Cerebellar cortex (tissue), 1 donor: ENCODE results near the gene CYTH4.
"Not testable (repeated sequence)": the region's sequence is repeated elsewhere in the genome, so short reads cannot be mapped to it uniquely, and the experiment has no call there.

Source experiments
- DNase-seq: peaks from one replicate; pipeline ENCODE4 v3.0.0-alpha.2; 2015; ENCODE audit warnings: low spot score

CYTH4 gene, protein sequence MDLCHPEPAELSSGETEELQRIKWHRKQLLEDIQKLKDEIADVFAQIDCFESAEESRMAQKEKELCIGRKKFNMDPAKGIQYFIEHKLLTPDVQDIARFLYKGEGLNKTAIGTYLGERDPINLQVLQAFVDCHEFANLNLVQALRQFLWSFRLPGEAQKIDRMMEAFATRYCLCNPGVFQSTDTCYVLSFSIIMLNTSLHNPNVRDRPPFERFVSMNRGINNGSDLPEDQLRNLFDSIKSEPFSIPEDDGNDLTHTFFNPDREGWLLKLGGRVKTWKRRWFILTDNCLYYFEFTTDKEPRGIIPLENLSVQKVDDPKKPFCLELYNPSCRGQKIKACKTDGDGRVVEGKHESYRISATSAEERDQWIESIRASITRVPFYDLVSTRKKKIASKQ

DNA sequence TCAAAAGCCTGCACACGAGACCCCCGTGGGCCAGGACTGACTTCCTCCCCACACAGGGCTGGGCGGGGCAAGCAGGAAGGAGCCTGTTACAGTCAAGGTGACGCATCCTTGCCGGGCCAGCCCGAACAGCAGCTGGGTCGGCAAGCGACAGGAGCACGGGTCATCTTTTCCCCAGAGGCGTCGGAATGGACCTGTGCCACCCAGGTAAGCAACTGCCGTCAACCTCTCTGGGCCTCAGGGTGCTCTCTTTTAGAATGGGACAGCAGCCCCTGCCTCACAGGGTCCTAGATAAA is at the start of gene CYTH4:
Gene CYTH4, plus strand, starts transcription at position 124 of the 293 bp plus-strand sequence. Its CDS starts 62 bp downstream, at position 186.
- no peak for DNase-seq

DNA sequence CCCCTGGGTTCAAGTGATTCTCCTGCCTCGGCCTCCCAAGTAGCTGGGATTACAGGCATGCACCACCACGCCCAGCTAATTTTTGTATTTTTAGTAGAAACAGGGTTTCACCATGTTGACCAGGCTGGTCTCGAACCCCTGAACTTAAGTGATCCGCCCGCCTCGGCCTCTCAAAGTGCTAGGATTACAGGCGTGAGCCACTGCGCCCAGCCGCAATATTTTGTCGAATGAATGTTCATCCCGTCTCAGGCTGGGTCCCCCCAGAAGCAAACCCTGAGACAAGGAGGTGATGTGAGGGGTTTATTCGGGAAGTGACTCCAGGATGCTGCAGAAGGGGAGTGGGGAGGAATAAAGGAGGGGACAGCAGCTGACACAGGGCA is 48.9 kb upstream of the CYTH4 start:
- not testable (repeated sequence) for DNase-seq

DNA sequence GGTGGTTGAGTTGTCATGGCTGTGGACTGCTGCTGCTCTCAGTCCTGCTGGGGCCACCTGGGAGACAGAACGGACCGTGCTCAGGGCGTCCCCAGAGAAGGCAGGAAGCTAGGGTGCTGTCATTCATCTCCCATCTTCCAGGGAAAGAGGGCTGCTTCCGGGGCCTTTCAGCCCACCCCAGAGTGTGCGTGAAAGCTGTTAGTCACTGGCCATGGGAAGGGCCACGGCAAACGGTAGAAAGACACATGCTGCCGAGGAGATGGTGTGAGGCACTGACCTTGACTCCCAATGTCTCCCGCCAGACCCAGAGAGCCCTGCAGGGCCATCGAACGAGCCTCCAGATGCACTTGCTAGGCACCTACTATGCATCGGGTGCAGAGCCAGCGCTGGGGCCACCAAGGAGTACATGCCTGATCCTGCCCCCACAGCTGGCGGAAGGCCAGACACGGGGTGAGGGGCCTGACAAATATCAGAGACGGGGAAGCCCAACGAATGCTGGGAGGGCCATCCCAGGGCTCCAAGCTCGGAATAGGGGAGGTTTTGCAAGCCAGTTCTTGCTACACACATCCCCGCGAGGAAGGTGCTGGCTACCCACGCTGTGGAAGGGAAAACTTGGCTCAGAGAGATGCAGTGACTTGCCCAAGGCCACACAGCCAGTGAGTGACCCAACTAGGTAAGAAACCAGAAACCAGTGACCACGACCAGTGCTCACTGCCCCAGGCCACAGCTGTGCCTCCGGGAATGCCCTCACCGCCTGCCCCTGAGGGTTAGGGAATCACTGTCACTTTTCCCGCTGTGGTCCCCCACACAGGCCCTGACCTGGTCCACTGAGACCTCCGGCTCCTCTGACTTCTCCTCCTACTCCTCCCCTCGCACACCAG is 48.3 kb upstream of the CYTH4 start:
- no peak for DNase-seq

DNA sequence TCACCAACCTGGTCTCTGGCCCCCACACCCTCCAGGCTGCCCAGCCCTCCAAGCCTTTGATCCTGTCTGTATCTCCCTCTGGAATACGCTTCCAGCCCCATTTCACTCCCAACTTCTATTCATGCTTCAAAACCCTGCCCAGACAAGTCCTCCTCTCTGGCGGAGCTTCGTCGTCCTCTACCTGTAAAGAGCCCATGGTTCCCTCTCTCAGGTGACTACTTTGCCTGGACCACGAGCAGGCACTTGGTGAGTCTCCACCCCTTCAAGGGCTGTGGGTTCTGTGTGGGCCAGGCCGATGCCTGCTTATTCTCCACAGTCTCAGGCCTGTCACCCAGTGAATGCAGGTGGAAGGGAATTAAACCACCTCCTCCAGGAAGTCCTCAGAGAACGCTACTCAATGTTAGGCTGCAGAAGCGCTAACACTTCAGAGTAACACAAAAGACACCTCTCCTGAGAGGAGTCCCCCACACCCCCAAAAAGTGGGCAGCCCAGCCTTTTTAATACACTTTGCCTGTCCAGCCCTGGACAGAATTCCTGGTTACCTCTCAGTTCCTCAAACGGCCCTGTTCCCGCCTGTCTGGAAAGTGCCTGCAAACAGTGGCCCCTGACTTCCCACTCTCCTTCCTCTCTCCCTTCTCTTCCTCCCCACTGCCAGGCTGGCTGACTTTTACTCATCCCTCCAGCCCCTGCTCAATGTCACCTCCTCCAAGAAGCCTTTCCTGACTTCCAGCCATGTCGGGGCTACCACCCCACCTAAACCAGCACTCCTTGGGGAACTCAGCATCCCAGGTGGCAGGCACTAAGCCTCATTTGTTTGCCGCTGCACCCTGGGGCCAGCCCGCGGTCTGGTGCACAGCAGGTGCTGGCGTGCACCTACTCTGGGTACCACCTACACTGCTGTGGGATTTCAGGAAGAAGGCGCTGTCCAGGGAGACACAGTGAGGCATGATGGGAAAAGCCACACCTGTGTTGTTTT is 47.3 kb upstream of the CYTH4 start:
- no peak for DNase-seq

DNA sequence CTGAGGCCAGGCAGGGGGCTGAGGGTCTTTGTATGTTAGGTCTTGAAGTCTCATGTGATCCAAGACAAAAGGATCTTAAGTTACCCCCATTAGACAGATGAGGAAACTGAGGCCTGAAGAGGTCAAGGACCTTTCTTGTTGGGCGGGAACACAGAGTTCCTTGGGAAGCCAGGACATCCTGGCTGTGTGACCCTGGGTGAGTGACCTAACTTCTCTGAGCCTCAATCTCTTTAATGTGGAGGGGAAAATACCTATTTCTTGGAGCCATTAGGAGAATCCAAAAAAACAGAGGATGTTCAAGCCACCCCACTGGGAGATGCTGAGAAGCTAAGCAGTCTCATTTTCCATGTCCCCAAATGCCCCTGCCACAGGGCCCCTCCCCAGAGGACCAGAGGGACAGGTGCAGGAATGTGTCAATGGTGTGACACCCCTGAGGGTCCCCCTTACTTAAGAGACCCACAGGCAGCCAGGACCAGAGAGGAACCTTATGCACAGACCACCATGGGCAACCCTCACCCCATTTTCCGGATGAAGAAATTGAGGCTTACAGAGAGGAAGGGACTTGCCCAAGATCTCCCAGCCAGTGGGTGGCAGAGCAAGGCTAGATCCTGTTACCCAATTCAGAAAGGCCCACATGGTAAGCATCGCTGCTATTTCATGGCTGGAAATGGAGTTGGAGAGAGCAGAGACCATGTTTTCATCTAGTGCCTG is 46.3 kb upstream of the CYTH4 start:
- no peak for DNase-seq

DNA sequence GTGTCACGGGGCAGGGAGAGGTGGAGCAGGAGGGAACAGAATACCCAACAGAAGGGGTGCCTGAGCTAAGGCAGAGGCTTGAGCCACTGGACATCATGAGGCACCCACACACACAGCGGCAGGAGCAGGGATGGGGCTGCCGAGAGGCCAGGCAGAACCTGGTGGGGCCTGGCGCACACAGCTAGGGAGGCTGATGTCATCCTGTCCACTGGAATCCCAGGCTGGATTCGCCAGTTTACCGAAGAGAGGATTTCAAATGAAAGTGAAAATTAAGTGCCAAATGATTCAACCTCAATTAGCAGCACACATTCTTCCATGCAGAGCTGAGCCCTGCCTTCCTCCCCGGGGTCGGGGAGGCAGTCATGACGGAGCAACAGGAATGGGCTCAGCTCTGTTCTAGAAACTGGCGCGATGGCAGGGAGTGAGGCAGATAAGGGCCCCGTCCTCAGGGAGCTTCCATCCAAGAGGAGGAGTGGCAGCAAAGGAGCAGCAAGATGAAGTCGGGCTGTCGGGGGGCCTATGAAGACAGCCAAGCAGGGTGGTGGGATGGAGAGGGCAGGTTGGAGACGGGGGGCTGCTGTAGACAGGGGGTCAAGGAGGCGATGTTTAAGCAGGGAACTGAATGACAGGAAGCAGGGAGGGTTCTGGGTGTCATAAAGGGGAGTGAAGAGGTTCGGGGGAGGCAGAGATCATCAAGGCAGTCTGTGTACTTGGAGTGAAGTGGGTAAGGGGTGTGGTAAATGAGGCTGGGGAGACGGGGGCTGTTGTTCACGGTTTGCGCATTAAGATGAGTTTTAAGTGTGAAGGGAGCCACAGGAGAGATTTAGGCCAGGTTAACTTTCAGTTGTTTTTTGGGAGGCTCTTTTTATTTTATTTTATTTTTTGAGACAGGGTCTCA is 44.7 kb upstream of the CYTH4 start:
- DNase-seq = no peak

DNA sequence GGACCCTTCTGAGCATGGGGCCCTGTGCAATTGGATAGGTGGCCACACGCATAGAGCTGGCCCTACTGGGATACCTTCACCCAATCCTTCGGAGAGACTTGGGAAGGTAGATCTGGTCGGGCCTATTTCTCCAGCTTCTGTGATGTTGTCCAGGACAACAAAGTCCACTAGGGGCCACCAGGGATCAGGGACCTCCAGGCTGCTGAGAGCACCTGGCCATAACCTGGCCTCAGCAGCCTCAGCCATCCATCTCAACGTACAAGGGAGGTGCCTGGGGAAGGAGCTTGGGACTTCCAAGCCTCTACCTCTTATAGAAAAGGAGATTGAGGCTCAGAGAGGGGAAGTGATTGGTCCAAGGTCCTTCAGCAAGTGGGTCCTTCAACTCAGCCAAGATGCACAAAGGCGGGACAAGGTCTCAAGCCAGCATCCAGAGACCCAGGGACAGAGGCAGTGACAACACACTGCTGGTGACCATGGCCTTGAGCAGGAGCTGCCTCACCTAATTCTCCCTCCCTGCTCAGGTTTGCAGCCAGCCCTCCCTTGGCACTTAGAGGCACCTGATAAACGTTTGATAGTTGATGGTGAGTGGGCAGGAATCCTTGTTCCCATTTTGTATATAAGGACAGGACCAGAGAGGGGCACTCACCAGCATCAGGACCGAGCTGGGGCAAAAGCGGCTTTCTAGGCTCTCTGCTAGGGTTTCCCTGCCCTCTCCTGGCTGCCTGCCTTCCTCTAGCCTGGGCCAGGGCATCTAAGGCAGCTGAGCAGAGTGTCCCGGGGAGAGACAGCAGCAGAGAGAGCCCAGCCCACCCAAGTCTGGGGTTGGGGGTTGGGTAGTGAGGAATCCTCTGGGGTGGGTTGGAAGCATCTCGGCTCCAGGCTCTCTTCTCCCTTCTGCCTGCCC is 42.7 kb upstream of the CYTH4 start:
- DNase-seq = no peak

DNA sequence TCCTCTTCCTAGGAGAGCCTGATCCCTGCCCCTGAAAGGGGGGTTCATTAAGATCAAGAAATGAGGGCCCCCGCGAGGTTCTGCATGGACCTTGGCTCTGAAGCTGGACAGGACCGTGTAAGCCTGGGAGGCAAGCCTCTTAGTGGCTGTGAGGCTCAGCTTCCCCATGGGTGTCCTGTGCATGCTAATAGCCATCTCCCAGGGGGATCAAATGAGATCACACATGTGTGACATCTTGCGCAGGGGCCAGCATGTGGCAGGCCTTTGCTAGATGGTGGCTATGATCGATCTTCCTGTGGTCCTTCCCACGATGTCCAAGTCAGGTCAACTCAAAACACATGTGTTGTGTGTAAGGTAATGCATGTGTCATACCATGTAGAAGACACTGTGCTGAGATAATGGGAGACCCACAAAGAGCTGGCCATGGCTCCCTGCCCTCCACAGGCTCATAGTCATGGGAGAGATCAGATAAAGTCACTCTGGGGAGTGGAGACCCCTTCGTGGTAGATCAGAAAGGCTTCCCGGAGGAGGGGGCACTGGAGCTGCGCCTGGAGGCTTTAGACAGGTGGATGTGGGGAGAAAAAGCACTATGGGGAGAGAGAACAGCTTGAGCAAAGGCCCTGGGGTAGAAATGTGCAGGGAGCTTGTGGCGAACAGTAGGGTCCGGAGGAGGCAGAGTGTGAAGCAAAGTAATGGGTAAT is 41.9 kb upstream of the CYTH4 start:
- no peak for DNase-seq

DNA sequence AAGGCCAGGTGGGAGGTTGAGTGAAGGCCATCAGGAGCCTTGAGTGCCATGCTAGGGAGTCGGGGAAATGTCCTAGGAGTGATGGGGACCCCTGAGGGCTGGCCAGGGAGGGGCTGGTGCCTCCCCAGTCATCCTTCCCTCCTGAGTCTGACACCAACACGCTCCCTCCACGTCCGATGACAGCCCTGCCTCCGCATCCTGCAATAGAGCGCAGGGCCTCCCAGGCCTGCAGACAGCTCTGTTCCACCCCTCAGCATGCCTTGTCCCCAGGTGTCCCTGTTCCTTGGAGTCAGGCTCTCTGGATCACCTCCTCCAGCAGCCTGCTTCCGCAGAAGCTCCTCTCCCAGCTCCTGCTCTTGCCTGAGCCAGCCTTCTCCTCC is 41.4 kb upstream of the CYTH4 start:
- DNase-seq = no peak

DNA sequence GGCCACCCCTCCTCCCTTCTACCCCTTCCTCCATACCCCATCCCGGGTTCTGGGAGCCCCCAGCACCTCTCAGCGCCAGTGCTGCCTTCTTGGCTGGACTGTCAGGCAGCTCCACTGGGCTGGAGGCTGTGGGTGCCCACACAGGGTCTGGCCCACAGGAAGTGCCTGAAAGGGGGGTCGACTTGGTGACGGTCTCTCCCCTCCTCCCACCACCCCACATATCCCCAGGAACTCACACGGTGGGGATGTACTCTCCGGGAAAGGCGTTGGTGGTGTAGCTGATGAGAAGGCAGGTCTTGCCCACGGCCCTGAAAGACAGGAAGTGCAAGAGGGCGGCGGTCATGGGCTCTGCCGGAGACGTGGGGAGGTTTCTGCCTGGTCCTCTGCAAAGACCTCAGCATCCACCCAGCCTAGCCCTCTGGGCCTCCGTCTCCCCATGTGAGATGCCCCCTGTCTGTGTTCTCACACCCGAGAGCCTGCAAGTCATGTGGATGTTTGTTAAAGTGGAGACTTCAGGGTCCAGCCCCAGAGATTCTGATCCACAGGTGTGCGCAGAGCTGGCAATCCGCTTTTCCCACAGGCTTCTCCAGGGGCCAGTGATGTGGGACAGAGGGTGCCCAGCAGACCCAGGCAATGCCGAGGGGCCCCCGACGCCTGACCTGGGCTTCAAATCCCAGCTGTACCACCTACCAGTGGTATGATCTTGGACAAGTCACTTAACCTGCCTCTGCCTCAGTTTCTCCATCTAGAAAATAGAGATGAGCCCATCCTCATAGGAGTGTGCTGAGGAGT is 40.8 kb upstream of the CYTH4 start:
- DNase-seq = no peak

DNA sequence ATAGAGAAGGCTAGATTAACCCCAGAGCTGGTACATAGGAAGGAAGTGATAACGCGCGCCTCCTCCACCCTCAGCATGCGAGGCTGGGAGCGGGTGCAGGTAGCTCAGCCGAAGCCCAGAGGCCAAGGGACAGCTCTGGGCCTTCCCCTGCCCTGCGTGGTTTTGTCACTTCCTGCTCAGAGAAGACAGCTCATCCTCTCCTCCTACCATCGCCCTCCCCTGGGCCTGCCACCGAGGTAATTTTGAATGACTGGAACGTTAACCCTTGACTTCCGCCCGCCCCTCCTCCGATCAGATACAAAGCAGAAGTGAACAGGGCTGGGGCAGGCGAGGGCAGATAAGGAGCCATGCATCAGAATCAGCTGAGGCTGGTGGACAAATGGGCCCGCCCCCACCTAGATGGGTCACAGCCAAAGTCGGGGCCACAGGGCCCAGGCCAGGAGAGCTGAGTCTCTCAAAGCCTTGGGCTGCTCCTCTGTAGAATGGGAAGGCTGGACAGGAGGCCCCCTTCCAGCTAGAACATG is 39.9 kb upstream of the CYTH4 start:
- no peak for DNase-seq

DNA sequence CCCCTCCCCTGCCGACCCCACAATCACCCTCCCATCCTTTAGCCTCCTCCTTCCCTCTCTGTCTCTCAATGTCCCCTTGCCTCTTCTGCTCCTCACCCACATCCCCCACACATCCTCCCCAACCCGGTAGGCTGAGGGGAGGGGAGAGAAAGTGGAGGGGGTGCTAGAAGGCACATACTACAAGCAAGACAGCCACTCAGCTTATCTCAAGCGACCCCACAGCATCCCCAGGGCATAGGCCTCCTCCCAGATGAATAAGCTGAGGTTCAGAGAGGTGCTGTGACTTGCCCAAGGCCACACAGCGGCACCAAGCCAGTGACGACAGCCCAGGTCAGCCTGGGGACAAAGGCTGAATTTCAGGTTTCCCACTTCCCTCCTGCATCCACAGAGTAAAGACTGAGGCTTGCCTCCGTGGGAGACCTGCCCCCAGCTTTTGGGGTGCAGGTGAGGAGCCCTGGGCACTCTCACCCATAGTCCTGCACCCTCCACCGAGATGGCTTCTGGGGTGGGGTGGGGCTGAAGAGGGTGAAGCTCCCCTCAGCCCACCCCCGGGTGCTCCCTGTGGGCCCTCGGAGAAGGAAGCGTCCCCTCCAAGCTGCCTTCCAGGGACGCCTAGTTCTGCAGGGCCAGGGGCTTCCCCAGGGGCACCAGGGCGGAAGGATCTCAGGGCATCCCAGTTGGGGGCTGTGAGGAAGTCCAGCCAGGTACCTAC is 38.8 kb upstream of the CYTH4 start:
- no peak for DNase-seq

DNA sequence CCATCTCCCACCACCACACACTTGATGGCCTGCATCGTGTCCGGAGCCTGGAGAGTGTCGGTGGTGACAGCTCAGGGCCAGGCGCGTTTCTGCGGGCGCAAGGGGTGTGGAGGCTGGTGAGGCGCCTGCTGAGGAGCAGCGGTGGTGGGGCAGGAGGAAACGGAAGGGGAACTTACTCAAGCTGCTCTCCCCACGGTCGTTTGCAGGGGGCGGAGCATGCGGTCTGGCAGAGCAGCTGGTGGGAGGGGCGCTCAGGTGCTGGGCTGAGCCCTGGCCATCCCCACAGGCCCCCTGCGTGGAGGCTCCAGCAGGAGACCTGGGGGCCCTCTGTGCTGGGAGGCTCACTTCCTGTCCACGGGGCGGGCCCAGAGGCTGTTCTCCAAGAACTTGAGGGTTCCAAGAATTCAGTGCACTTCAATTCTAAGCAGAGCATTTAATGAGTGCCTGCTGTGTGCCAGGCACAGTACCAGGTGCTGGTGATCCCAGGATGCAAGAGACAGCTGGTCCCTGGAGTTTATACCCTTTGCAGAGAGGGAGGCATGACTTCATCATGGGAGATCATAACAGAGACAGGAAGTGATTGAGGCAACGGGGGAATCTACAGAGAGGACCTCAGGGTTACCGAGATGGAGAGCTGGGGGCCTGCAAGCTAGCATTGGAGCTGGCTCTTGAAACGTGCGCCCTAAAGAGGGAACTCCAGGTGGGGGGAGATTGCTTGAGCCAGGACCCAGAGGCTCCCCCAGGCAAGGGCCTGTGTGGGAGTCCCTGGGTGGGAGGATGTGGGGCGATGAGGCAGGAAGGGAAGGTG is 38.0 kb upstream of the CYTH4 start, which contains the start of gene RAC2:
Gene RAC2, minus strand, starts transcription at position 156 of the 808 bp plus-strand sequence. Its CDS starts 121 bp downstream, at position 35.
- DNase-seq = no peak

DNA sequence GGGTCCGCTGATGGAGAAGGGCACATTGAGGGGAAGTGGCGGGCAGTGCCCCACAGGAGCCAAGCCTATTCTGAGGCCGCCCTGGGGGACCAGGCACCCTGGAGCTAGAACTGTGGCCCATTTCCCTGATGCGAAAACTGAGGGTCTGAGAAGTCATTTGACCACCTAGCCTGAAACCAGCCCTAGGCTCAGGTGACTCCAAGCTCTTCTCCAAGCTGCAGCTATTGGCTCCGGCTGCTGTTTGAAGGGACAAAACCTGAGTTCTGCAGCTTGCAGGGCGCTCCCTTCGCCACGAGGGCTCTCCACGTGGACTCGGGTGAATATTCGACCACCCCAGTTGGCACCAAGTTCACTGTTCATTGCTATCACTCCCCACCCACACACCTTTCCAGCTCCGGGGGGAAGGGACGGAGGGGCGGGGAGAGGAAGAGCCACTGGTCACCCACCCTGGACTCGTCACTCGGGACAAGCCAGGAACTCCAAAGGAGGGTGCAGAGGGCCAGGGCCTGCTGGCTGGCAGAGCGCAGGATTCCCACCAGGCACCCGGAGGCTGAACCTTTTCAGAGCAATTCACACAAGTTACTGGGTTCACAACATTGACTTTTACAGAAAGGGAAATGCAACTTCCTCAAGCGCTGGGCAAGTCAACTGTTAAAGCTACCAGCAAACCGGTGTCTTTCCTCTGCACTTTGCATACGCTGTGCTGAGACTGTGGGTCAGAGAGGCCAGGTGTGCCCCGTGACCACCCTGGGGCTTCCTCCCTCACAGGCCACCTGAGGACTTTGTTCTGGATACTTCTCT is 37.2 kb upstream of the CYTH4 start:
- DNase-seq = no peak

DNA sequence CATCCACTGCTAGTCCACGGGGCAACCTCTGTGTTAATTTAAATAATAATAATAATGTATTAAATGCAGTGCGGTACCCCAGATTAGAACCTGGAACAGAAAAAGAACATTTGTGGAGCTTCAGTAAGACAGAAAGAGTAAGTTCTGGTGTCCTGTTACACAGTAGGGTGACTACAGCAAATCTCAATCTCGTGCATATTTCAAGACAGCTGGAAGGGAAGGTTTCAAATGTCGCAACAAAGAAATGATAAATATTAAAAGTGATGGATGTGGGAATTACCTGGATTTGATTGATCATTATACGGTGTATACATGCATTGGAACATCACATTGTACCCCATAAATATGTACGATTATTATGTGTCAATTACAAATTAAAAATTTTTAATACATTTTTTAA is 36.6 kb upstream of the CYTH4 start:
- no peak for DNase-seq
